ENCODE data around the gene GABRB1. TPM values are rescaled to one million over a fixed set of nuclear protein-coding genes. Genes with fewer than 3 reads are reported as not detected.

GABRB1 gene
- total and polyA plus RNA-seq, 2 of the 8 experiments (the other 6 are each of a cell fraction or from before 2014, with no cell fraction given) = 0.22 to 0.38 TPM

GRCh38 chr4:47160095-47160494, 128.7 kb downstream of the GABRB1 start (continued):
- TF ChIP-seq SIRT6 (IDR thresholded peaks at IDR 0.05; ENCODE audit: low read length) (no peak), JUND (IDR thresholded peaks at IDR 0.05; ENCODE audit: low read length) (no peak), KDM4A (IDR thresholded peaks at IDR 0.05; ENCODE audit: low read depth, low read length, severe bottlenecking) (no peak), KDM5A (IDR thresholded peaks at IDR 0.05; ENCODE audit: low read length) (no peak), NANOG (IDR thresholded peaks at IDR 0.05; ENCODE audit: insufficient read depth, low read depth, low read length, poor library complexity, severe bottlenecking) (no peak), TBP (IDR thresholded peaks at IDR 0.05; ENCODE audit: low read depth, low read length) (no peak), ATF2 (IDR thresholded peaks at IDR 0.05; ENCODE audit: low read length) (no peak), KDM1A (IDR thresholded peaks at IDR 0.05; ENCODE audit: borderline replicate concordance, low read length) (no peak), RAD21 (IDR thresholded peaks at IDR 0.05 in 1 of 2, conservative IDR thresholded peaks at IDR 0.05 in 1 of 2; ENCODE audit: low read depth in 2 of 2, low read length in 2 of 2) (no peak)

Data from H1 (cell line).